ENCODE results near the gene VPS52.
"Not testable (repeated sequence)": the region's sequence is repeated elsewhere in the genome, so short reads cannot be mapped to it uniquely, and the experiment has no call there.

VPS52 gene

DNA sequence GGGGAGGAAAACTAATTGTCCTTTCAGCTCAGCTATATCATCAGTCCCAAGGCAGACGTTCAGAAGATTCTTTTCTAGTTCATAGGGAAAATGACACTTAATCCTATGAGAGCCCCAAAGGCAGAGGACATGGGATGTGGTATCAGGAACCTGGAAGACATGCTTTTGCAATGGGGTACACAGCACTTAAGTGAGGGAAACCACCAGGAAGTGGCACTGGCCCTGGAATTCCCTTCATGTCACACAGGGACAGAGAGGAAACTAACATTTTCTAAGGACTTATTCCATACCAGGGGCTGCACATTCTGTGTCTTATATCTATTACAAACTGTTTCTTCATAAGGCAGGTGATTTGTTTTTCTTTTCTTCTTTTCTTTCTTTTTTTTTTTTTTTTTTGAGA is 28.2 kb downstream of the VPS52 start:
- TF ChIP-seq, protein P1, sequence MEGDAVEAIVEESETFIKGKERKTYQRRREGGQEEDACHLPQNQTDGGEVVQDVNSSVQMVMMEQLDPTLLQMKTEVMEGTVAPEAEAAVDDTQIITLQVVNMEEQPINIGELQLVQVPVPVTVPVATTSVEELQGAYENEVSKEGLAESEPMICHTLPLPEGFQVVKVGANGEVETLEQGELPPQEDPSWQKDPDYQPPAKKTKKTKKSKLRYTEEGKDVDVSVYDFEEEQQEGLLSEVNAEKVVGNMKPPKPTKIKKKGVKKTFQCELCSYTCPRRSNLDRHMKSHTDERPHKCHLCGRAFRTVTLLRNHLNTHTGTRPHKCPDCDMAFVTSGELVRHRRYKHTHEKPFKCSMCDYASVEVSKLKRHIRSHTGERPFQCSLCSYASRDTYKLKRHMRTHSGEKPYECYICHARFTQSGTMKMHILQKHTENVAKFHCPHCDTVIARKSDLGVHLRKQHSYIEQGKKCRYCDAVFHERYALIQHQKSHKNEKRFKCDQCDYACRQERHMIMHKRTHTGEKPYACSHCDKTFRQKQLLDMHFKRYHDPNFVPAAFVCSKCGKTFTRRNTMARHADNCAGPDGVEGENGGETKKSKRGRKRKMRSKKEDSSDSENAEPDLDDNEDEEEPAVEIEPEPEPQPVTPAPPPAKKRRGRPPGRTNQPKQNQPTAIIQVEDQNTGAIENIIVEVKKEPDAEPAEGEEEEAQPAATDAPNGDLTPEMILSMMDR (IDR thresholded peaks at IDR 0.05; ENCODE audit: control insufficient read depth, extremely low read depth, insufficient read depth): no peak
- DNase-seq (ENCODE audit: low read depth): no peak
- H3K4me3 ChIP-seq (ENCODE audit: low read depth, low read length): no peak overlapping the region

DNA sequence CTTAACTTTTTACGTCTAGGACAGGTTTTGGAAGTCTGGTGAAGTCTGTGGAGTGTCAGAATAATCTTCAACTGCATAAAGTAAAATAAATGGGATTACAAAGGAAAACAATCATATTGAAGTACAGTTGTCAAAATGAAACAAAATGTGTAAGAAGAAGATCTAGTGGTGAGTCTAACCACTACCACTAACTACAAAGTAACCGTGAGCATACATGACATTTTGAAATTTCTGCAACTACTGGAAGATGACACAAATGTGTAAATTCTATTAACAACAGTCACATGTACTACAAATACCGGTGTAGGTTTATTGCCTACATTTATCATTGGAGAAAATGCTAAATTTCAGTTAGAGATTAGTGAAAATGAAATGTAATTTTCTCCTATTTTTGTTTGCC is 29.7 kb downstream of the VPS52 start:
- DNase-seq (ENCODE audit: low read depth): no peak
- no peak overlapping the region for H3K4me3 ChIP-seq (ENCODE audit: low read depth, low read length)
- TF ChIP-seq, protein P1 (IDR thresholded peaks at IDR 0.05; ENCODE audit: control insufficient read depth, extremely low read depth, insufficient read depth): no peak

DNA sequence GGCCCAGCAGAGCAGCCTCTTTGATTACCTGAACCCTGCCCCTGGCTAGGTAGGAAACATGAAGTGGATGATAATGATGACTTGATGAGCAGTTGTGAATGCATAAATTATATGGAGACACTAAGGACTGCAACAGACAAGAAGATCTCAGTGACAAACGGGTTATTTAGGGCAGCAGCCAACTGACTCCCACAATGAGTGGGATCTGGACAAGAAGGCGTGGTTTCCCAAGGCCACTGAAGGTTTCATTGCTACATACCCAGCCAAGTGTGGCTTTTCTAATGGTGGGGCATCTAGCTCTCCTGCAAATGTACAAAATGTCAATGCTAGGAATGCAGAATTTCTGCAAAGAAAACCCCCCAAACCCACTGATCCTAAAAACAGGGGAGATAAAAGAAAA is 33.9 kb downstream of the VPS52 start:
- H3K4me3 ChIP-seq (ENCODE audit: low read depth, low read length): no peak overlapping the region
- TF ChIP-seq, protein P1 (IDR thresholded peaks at IDR 0.05; ENCODE audit: control insufficient read depth, extremely low read depth, insufficient read depth): no peak
- DNase-seq (ENCODE audit: low read depth): no peak

DNA sequence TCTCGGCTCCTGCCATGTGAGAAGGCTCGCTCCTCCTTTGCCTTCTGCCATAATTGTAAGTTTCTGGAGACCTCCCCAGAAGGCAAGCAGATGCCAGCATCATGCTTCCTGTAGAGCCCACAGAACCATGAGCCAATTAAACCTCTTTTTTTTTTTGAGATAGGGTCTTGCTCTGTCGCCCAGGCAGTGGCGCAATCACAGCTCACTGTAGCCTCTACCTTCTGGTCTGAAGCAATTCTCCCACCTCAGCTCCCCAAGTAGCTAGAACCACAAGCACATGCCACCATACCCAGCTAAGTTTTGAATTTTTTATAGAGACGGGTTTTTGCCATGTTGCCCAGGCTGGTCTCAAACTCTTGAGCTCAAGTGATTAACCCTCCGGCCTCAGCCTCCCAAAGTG is 34.8 kb downstream of the VPS52 start:
- no peak for DNase-seq (ENCODE audit: low read depth)
- no peak overlapping the region for H3K4me3 ChIP-seq (ENCODE audit: low read depth, low read length)
- TF ChIP-seq, protein P1 (IDR thresholded peaks at IDR 0.05; ENCODE audit: control insufficient read depth, extremely low read depth, insufficient read depth): no peak

DNA sequence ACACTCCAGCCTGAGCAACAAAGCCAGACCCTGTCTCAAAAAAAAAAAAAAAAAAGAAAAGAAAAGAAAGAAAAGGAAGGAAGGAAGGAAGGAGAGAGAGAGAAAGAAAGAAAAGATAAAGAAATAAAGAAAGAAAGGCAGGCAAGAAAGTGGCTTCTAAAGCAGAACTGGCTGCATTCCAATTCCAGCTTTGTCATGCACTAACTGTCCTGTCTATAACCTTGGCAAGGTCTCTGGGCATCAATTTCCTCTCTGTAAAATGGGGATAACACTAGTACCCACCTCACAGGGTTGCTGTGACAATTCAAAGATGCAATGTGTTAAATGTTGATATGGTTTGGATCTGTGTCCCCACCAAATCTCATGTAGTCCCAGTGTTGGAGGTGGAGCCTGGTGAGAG is 35.3 kb downstream of the VPS52 start:
- TF ChIP-seq, protein P1 (IDR thresholded peaks at IDR 0.05; ENCODE audit: control insufficient read depth, extremely low read depth, insufficient read depth): no peak
- no peak overlapping the region for H3K4me3 ChIP-seq (ENCODE audit: low read depth, low read length)
- no peak for DNase-seq (ENCODE audit: low read depth)

DNA sequence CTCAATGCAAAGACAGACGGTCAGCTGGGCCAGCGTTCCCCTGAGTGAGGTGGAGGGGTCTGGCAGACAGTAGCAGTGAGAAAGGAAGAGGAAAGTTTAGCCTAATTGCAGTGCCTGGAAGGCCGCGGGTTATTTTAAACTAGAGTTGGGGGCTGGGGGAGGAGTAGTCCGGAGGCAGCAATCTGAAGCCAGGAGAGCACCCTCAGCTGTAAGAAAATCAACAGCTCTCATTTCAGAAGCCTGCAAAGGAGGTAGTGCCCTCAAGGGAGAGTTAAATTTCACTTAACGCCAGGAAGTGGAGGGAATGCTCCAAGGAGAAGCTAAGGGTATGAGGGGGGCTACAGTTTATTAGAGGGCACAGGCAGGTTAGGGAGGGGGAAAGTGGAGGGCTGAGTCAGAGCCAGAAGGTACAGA is 36.4 kb downstream of the VPS52 start:
- TF ChIP-seq, protein P1 (IDR thresholded peaks at IDR 0.05; ENCODE audit: control insufficient read depth, extremely low read depth, insufficient read depth): no peak
- DNase-seq (ENCODE audit: low read depth): no peak
- H3K4me3 ChIP-seq (ENCODE audit: low read depth, low read length): no peak overlapping the region

DNA sequence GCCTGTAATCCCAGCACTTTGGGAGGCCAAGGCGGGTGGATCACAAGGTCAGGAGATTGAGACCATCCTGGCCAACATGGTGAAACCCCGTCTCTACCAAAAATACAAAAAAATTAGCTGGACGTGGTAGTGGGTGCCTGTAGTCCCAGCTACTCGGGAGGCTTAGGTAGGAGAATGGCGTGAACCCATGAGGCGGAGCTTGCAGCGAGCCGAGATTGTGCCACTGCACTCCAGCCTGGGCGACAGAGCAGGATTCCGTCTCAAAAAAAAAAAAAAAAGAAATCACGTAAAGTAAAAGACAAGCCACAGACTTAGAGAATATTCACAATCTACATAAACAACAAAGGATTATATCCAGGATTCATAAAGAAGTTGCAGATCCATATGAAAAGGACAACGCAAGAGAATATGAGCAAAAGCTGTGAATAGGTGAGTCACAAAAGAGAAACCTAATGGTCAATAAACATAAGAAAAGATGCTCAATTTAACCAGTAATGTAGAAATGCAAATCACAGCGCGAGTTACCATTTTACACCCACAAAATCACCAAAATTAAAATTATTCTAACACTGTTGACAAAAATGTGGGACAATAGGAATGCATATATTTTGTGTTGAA is 45.1 kb downstream of the VPS52 start:
- H3K4me3 ChIP-seq (ENCODE audit: low read depth, low read length); DNase-seq (ENCODE audit: low read depth): not testable (repeated sequence)
